Measurements from ENCODE around the gene MSH4.
"Not testable (repeated sequence)": the region's sequence is repeated elsewhere in the genome, so short reads cannot be mapped to it uniquely, and the experiment has no call there.

The MSH4 gene

DNA sequence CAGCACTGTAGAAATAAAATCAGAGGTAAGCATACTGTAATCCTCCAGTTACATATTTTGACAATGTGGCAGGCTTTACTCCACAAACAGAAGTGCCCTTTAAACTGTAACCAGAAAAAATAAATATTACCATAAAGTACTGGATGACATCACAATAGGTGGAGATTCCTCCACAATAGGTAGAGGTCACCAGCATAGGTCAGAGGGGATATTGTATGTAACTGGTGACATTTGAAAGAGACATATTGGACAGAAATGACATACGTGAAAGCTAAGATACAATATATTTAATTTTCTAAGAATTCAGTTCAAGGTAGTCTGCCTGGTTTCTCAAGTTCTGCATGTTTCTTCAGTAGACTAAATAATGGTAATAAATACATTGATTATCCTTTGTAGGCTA is 135.6 kb downstream of the MSH4 start, which contains the start of gene ASB17:
TSS of gene ASB17 (minus strand) at position 101 of the 400 bp plus-strand sequence. CDS start 113 bp downstream, outside the sequence.
- TF ChIP-seq, protein P1, sequence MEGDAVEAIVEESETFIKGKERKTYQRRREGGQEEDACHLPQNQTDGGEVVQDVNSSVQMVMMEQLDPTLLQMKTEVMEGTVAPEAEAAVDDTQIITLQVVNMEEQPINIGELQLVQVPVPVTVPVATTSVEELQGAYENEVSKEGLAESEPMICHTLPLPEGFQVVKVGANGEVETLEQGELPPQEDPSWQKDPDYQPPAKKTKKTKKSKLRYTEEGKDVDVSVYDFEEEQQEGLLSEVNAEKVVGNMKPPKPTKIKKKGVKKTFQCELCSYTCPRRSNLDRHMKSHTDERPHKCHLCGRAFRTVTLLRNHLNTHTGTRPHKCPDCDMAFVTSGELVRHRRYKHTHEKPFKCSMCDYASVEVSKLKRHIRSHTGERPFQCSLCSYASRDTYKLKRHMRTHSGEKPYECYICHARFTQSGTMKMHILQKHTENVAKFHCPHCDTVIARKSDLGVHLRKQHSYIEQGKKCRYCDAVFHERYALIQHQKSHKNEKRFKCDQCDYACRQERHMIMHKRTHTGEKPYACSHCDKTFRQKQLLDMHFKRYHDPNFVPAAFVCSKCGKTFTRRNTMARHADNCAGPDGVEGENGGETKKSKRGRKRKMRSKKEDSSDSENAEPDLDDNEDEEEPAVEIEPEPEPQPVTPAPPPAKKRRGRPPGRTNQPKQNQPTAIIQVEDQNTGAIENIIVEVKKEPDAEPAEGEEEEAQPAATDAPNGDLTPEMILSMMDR (IDR thresholded peaks at IDR 0.05; ENCODE audit: control extremely low read depth, extremely low read depth, low read depth, missing control alignments): no peak
- no peak for DNase-seq (ENCODE audit: extremely low spot score)
- POLR2A ChIA-PET: no interaction called here
- CTCF ChIA-PET: no interaction called here

GRCh38 chr1:75937034-75937433 is 140.4 kb downstream of the MSH4 start:
- CTCF ChIA-PET: interaction anchor here (2.2 kb wide), 1 partner anchor 10 kb away, joined by 5 read pairs; no protein-coding TSS in a partner anchor
- DNase-seq (ENCODE audit: extremely low spot score): no peak
- TF ChIP-seq, protein P1 (IDR thresholded peaks at IDR 0.05; ENCODE audit: control extremely low read depth, extremely low read depth, low read depth, missing control alignments): no peak
- POLR2A ChIA-PET: no interaction called here

DNA sequence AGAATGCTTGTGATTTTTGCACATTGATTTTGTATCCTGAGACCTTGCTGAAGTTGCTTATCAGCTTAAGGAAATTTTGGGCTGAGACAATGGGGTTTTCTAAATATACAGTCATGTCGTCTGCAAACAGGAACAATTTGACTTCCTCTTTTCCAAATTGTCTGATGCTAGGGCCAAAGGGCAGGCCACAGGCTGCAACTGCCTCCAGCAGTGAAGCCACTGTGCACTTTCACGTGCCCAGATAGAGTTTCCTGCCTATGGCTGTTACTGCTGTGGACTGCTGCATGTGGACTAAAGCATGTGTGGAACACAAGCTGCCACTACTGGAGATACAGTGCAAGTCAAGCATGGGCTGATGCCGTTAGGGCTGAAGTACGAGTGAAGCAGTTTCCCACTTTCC is 146.4 kb downstream of the MSH4 start:
- POLR2A ChIA-PET; CTCF ChIA-PET; DNase-seq (ENCODE audit: extremely low spot score): not testable (repeated sequence)

DNA sequence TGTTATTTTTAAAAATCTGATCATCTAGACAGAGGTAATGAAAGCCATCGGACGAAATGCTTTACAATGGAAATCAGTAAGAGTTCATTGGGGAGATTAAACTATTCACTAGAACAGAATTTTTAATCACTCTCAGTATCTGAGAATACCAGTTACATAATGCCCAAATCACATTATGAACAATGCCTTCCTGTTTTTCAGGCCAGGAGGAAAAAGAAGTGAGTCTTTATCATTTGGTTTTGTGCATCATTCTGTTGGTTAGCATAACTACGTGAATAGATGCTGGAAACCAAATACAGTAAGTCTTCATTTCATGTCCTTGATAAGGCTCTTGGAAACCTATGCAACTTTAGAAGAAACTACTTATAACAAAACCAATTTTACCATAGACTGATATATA is 153.5 kb downstream of the MSH4 start:
- CTCF ChIA-PET: no interaction called here
- TF ChIP-seq, protein P1 (IDR thresholded peaks at IDR 0.05; ENCODE audit: control extremely low read depth, extremely low read depth, low read depth, missing control alignments): no peak
- POLR2A ChIA-PET: no interaction called here
- no peak for DNase-seq (ENCODE audit: extremely low spot score)

DNA sequence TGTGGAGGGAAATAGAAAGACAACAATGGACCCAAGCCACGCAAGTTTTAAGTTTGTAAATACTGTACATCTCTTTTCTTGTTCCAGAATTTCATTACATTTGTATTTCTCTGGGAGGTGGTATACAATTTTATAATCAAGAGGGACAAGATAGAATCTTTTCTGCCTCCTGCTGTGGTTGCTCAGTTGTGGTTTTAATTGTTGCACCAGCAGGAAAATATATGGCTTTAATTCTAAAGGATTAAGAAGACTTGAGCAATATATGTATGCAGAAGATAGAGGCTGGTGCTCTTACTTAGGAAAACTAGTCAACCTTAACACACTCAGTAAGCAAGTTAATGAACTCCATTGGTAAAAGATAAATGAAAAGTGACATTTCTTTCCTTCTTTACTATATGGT is 155.3 kb downstream of the MSH4 start:
- ChIA-PET POLR2A (no interaction called here), CTCF (no interaction called here)
- no peak for DNase-seq (ENCODE audit: extremely low spot score)
- TF ChIP-seq, protein P1 (IDR thresholded peaks at IDR 0.05; ENCODE audit: control extremely low read depth, extremely low read depth, low read depth, missing control alignments): no peak

- ChIA-PET CTCF (no interaction called here), POLR2A (no interaction called here)
Measured at GRCh38 chr1:75953461-75953860, 156.8 kb downstream of the MSH4 start.

DNA sequence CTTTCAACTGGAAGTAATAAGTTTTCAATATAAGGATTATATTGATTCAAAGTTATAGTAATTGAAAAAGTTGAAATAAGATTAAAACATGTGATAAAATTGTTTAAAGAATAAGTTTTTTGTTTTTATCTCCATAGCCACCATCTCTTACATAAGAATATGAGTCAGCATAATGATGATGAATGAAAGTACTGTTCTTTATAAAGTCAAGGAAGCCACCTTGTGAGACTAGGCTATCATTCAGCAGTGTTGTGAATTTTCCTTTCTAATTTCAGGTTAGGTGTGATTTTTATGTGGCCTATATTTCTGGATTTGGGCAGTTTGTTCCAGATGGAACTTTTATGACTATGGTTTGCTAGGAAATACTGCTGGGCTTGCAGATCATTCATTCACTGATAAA is 157.9 kb downstream of the MSH4 start:
- TF ChIP-seq, protein P1 (IDR thresholded peaks at IDR 0.05; ENCODE audit: control extremely low read depth, extremely low read depth, low read depth, missing control alignments): no peak
- CTCF ChIA-PET: no interaction called here
- DNase-seq (ENCODE audit: extremely low spot score): no peak
- POLR2A ChIA-PET: no interaction called here

More at GRCh38 chr1:75953461-75953860, 156.8 kb downstream of the MSH4 start:
- no peak for DNase-seq (ENCODE audit: extremely low spot score)
- TF ChIP-seq, protein P1 (IDR thresholded peaks at IDR 0.05; ENCODE audit: control extremely low read depth, extremely low read depth, low read depth, missing control alignments): no peak
